NOMO-1 treated with dmso at 0.1 percent for 144 hours (cell line): ENCODE results near the gene NR4A1.

Source experiments
- DNase-seq: peaks from one replicate; lab custom pipeline; 2025; ENCODE audit not compliant: unreplicated experiment; lab: John Stamatoyannopoulos, UW

Gene NR4A1

DNA sequence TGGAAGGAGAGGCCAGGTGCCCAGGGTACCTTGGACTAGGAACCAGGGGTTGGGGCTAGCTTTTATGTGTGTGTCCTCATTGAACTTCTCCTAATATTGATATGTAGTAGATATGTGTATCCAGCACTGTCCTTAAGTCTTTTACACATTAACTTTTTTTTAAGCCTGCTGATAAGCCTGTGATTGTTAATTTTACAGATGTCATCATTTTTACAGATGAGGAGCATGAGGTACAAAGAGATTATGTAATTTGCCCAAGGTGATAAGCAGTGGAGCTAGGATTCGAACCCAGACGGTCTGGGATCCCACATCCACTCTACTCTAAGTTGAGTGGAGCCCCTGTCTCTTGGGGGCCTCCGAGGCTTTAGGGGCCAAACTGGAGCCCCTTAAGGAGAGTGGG is 10.2 kb upstream of the NR4A1 start:
- DNase-seq: no peak

DNA sequence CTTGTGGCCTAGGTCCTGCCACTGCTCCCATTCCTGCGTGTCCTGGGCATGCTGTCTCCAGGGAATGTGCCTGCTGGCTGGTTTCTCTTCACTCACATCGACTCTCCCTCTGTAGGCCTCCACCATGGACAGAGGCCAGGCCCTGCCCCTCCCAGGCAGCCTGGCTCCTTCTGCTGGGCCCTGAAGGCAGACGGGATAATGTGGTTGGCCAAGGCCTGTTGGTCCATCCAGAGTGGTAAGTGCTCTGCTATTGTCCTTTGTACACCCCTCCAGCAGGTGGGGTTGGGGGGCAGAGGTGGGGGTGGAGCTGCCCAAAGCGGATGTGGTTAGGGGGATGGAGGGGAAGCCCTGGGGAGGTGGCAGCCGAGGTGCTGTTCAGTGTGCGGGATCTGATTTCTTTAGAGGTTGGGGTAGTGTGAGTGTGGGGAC is 9.5 kb upstream of the NR4A1 start:
- DNase-seq: no peak

DNA sequence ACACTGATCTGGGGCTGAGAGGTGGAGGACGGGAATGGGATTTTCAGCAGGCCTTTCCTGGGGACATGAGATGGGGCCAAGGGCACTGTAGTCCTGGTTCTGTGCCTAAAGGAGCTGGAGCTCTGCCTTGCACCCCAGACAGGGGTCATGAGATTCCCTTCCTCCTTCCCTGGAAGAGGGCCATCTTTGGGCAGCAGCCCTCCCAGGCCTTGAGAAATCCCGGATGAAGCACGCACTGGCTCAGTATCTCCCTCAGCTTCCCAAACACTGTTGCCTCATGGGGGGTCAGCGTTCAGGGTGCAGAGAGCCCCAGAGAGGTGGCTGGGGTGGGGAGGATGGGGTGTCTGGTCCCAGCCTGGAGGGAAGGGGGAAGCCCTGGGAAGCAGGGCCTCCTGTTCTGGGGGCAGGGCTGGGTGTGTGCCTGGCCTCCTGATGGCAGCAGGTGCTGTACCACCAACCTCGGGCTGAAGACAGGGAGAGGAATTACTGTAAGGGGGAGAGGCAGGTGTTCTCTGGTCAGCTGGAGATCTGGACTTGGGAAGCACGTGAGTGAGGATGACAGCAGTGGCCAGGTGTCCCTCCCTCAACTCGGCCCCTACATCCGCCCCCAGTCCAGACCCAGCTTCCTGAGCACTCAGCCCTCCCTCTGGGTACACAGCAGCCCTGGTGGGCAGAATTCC is 8.4 kb upstream of the NR4A1 start:
- DNase-seq: no peak

DNA sequence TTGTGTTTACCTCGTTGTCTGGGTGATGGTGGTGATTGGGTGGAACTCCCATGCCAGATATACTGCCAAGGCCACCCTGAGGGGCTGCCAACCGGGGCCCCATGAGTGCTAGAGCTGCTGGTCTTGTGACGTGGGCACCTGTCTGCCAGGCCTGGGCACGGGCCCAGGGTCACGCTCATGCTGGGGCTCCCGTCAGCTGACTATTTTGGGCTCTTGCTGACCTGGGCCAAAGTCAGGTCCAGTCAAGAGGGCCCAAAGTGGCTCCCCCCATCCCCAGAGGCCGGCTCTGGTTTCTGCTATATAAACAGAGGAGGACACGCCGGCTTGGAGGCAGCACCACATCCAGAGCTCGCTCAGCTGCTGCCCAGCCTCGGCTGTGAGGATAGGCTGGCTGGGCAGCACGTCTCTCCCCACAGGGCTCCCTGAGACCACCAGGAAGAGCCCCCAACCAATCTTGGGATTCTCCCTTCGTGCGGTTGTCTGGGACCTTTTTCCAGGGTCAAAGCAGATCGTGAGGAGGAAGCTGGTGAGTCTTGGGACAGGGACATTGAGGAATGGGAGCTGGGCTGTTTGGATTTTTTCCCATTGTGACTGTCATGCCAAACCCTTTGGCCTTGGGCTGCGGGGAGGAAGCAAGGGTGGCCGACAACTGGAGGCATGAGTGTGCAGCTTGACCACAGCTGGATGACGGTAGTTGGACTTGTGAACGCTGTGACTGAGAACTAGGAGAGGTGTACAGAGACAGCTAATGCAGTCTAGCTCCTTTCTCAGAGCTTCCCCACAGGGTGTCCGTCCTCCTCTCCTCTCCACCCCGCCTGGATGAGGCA is 7.6 kb upstream of the NR4A1 start:
- no peak for DNase-seq

DNA sequence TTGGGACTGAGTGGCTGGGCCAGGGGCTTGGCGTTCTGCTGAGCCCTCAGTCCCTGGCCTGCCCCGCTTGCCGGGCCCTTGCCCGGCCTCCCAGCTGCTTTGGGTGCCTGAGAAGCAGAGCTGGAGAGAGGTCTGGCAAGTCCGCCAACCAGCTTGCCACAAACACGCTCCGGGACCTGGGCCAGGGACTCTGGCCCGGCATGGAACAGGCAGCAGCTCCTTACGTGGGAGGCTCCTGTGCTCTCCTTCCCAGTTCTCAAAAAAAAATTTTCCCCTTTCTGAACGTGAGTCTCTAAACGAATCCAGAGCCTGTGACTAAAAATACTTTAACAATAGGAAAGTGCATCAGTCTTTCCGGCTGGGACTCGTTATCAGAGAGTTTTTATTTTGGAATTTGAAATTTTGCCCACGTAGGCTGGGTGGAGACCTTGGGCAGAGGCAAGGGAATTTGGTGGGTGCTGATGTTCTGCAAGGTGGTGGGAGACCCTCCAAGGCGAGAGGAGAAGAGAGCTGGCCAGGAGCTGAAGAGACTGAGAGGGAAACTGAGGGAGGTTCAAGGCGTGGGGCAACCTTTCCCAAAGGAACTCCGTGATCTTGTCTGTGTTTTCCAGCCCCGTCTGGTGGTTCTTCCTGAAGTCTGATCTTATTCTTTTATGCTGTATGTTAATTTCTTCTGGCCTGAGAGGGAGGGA is 6.8 kb upstream of the NR4A1 start:
- DNase-seq: no peak

DNA sequence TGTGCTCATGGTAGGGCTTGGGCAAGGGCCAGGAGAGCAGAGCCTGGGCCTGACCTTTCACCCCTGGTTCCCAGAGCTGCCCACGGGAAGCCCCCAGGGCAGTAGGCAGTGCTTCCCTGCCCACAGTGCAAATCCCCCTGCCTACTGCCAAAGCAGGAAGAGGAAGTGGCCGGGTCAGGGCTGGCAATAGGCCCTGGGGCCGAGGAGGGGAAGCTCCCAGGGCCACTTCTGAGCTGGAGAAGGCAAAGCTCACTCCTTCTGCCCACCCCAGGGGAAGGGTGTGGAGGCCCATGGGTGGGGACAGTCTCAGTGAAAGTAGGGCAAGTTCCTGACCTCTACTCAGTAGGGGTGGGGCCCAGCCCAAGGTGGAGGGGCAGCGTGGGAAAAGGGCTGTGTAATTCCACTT is 5.4 kb upstream of the NR4A1 start:
- peak; percentile 59 for DNase-seq

DNA sequence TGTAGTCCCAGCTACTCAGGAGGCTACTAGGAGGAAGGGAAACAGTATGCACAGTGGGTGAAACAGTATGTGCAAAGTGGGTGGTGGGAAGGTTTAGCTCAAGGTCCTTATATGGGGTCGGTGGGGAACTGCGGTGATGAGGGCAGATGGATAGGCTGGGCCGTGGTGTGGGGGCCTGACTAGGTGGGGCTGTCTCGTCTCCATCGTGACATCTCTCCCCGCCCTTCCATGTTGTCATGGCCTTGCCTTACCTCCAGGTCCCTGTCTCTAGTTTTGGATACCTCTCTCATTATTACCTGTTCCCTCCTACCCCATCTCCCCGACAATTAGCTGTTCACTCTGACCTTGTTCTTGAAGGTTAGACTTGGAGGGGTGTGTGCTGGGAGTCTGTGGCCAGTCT is 4.4 kb upstream of the NR4A1 start:
- no peak for DNase-seq

DNA sequence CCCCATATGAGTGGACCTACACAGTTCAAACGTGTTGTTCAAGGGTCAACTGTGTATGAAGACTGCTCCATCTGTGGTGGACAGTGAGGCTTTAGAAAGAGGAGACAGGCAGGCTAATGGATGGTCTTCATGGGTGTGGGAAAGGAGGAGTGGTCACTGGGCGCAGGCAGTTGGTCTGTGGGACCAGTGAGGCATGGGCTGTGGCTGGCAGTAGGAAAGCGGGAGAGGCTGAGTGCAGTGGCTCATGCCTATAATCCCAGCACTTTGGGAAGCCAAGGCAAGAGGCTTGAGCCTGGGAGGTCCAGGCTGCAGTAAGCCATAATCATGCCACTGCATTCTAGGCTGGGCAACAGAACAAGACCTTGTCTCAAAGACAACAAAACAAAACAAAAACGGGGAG is 2.0 kb upstream of the NR4A1 start:
- DNase-seq: no peak

DNA sequence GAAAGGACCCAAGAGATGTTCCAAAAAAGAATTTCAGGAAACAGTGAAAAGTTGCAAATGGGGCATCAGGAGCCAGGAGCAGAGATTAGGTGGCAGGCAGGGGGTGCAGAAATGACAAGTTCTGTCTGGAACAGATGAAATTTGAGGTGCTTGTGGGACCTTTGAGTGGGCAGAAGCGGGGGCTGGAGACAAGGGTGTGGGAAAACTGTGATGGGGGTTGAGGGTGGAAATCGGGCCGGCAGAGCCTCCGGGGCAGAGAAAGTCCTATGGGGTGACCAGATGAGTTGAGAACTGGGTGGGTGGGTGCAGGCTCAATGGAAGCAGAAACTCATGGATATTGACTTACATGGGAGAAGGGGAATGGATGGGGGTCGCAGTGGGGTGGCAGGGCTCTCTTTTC is 1.6 kb upstream of the NR4A1 start:
- no peak for DNase-seq

DNA sequence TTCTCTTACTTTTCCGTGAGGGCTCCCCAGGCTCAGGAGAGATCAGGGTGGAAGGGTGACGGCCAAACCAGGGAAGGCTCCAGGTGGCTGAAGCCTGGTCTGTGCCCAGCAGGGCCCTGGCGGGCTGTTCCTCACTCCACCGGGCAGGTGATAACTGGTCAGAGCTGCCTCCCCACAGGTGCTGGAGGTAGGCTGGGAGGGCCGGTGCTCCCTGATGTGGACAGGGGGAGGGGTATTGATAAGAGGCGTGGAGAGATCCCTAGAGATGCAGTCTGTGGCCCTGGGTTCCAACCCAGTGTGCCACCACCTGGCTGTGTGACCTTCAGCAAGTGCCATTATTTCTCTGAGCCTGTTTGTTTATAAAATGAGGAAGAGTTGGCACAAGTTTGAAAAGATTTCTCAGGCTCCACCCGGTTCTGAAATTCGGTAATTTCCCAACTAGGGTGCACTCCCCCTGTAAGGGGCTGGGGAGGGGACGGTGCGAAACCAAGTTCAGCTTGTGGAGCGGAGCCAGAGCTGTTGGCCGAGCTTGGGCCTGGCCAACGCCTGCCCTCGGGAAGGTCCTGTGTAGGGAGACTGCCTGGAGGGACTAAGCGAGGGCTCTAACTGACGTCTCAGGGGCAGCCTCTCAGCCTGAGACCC is 1.0 kb upstream of the NR4A1 start:
- DNase-seq: no peak

DNA sequence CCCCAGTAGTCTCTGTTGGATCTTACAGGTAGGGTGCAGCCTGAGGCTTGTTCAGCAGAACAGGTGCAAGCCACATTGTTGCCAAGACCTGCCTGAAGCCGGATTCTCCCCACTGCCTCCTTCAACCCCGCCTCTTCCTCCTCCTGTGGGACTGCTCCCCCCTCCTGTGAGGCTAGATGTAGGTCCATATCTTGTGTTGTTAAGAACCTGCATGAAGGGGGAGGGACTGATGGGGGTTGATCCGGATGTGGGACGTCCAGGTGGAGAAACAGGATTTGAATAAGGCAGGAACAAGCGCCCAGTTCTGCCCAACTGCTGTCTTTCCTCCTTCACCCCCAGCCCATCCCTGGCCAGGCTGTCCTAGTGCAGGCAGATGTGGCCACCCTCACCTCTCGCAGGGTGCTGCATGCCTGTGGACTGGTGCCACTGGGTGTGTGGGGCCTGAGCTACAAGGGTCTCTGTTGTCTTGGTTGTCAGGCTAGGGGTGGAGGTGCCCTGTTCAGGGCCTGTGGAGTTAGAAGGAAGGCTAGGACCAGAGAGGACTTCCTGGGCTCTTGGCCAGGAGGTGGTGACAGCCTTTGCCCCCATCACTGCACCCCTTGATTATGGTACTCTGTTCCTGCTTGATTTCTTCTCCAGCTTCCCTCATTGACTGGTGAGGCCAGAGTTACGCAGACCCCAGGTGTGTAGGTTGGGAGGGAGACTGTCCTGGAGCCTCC is 1.4 kb downstream of the NR4A1 start:
- DNase-seq: no peak

DNA sequence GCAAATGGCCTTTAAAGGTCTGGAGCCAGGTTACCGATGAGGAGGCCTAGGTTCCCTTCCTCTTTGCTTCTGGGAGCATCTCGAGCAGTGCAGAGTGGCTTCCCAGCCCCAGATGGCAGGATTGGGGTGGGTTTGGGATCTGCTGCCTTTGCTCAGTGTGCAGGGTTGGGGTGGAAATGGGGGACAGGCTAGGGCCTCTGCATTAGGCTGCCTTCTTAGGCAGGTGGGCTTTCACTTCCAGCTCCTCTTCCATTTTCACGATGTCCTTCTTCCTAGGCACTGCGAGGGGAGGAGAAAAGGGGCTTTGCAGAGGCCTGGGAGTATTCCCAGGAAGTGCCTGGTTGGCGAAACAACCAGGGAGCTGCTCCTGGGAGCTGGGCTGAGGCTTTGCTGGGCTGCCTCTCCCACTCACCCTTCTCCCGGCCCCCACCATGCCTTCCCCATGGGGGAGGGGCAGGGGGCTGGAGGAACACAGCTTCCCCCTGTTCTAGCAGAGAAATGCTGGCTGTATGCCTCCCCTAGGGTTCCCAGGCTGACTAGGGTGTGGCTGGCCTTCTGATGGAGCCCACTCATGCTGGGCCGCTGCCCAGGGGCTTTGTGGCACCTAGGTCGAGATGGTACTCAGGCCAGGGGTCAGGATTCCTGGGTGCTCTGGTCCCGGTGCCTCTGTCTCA is 2.4 kb downstream of the NR4A1 start:
- DNase-seq: no peak

DNA sequence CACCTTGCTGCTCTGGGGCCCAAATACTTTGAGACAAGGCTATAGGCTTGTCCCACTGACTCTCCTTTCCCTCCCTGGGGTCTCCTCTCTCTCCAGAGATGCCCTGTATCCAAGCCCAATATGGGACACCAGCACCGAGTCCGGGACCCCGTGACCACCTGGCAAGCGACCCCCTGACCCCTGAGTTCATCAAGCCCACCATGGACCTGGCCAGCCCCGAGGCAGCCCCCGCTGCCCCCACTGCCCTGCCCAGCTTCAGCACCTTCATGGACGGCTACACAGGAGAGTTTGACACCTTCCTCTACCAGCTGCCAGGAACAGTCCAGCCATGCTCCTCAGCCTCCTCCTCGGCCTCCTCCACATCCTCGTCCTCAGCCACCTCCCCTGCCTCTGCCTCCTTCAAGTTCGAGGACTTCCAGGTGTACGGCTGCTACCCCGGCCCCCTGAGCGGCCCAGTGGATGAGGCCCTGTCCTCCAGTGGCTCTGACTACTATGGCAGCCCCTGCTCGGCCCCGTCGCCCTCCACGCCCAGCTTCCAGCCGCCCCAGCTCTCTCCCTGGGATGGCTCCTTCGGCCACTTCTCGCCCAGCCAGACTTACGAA is 3.1 kb downstream of the NR4A1 start:
- no peak for DNase-seq

DNA sequence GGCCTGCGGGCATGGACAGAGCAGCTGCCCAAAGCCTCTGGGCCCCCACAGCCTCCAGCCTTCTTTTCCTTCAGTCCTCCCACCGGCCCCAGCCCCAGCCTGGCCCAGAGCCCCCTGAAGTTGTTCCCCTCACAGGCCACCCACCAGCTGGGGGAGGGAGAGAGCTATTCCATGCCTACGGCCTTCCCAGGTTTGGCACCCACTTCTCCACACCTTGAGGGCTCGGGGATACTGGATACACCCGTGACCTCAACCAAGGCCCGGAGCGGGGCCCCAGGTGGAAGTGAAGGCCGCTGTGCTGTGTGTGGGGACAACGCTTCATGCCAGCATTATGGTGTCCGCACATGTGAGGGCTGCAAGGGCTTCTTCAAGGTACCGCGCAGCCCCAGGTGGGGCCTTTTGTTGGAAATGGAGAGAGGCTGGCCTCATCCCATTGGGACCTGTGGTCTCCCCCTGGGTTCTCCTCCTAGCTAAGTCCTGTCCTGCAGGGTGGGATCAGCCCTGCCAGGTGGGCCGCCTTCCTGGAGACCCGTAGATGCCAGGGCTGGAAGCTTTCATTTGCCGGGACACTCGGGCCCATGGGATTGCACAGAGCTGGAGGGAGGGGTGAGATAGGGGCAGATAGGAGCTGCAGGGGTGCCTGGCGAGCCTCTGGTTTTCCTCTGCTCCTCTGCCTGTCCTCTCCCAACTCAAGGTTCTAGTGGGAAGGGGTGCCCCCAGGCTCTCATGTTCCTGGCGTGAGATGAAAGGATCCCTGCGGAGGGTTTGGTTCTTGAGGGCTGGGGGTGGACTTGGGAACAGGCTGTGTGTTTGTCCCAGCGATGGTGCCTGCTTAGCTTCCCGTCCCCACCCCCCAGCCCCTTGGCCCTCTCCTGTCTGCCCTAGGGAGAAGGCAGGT is 3.8 kb downstream of the NR4A1 start:
- no peak for DNase-seq

DNA sequence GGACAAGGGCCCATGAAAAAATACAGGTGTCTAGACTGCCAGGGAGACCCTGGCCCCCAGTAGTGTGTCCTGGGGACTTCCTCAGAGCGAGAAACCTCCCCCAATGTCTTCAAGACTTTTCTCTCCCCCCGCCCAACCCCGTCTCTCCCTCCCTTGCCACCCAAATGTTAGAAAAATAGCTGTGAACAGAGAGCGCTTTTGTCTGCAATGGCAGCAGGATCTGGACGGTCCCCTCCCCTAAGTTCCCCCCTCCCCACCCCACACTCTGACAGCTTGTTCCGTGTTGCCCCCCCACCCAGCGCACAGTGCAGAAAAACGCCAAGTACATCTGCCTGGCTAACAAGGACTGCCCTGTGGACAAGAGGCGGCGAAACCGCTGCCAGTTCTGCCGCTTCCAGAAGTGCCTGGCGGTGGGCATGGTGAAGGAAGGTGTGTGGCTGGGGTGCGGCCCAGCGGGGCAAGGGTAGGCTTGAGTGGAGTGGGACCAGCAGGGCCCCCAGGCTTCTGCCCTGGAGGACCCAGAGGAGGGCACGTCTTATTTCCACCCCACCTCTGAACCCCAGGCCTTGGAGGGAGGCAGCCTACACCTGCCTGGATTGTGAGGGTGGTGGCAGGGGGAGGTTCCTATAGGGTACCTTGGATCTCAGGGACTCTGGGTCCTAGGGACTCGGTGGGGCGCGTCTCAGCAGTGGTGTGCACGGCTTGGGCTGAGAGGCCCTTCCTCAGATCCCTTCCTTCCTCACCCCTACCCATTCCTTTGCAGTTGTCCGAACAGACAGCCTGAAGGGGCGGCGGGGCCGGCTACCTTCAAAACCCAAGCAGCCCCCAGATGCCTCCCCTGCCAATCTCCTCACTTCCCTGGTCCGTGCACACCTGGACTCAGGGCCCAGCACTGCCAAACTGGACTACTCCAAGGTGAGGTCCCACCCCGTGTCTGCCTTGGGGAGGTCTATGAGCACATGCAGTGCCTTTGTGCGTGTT is 4.8 kb downstream of the NR4A1 start:
- DNase-seq: no peak

DNA sequence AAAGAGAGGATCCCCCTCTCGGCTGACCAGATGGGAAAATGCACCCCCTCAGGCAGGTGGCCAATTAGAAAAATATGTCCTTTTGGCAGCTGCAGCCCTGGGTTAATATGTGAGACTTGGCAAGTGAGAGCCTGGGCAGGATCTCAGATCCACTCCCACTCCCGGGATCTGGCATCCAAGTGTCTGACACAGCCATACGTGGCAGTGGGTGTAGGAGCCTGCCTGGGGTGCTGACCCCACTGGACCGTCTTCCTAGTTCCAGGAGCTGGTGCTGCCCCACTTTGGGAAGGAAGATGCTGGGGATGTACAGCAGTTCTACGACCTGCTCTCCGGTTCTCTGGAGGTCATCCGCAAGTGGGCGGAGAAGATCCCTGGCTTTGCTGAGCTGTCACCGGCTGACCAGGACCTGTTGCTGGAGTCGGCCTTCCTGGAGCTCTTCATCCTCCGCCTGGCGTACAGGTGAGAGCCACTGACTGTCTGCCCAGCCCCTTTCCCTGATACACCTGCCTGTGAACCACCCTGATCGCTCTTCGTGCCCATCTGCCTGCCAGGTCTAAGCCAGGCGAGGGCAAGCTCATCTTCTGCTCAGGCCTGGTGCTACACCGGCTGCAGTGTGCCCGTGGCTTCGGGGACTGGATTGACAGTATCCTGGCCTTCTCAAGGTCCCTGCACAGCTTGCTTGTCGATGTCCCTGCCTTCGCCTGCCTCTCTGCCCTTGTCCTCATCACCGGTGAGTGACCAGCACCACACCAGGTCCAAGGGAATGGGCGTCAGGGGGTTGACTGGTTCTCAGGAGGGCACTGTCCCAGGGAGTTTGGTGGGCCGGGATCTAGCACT is 5.8 kb downstream of the NR4A1 start:
- no peak for DNase-seq
